ENCODE results near the gene TBCD.

The TBCD gene

GRCh38 chr17:82927661-82928601, 176.1 kb downstream of the TBCD start:
- DNase-seq, result no peak

- DNase-seq, result no peak
Observed at GRCh38 chr17:82929011-82929622, 177.3 kb downstream of the TBCD start.

- DNase-seq, result no peak
Observed at GRCh38 chr17:82929676-82930042, 177.8 kb downstream of the TBCD start.

- no peak for DNase-seq
Observed at GRCh38 chr17:82930043-82930923, 178.4 kb downstream of the TBCD start.

GRCh38 chr17:82930924-82931698, 179.2 kb downstream of the TBCD start:
- no peak for DNase-seq

GRCh38 chr17:82931699-82932517, 180.0 kb downstream of the TBCD start:
- DNase-seq, result no peak

- peak; percentile 30 for DNase-seq
Observed at GRCh38 chr17:82932518-82933310, 180.8 kb downstream of the TBCD start.

- no peak for DNase-seq
Observed at GRCh38 chr17:82933911-82934310, 182.0 kb downstream of the TBCD start.

GRCh38 chr17:82935966-82936767, 184.3 kb downstream of the TBCD start:
- no peak for DNase-seq

- DNase-seq, result no peak
Observed at GRCh38 chr17:82936768-82937171, 184.9 kb downstream of the TBCD start.

GRCh38 chr17:82937411-82938371, 185.8 kb downstream of the TBCD start:
- no peak for DNase-seq

GRCh38 chr17:82938486-82938872, 186.6 kb downstream of the TBCD start:
- DNase-seq, result no peak

GRCh38 chr17:82938873-82939620, 187.2 kb downstream of the TBCD start:
- no peak for DNase-seq

- DNase-seq, result no peak
Observed at GRCh38 chr17:82939621-82940135, 187.8 kb downstream of the TBCD start.

- no peak for DNase-seq
Observed at GRCh38 chr17:82940226-82941020, 188.6 kb downstream of the TBCD start.

All from DMS53 (cell line).